H9 (cell line): ENCODE data around the gene MAP7. TPM values are rescaled to one million over a fixed set of nuclear protein-coding genes. Genes with fewer than 3 reads are reported as not detected.

Experiments
- DNase-seq: peaks from one replicate; pipeline ENCODE4 v3.0.0-alpha.2; 2017
- H2AFZ ChIP-seq: one replicate; pipeline ENCODE4 v1.6.1; 2013; ENCODE audit warnings: mild to moderate bottlenecking, low read length, control low read depth, moderate library complexity
- H2AK5ac ChIP-seq: 2 replicates; pipeline ENCODE4 v1.6.1; 2013; ENCODE audit warnings: low read length, control low read depth, mixed read lengths; ENCODE audit not compliant: insufficient read length
- H2BK120ac ChIP-seq: one replicate; pipeline ENCODE4 v1.6.1; 2013; ENCODE audit warnings: low read depth, mild to moderate bottlenecking, low read length, control low read depth, inconsistent platforms; ENCODE audit not compliant: poor library complexity, severe bottlenecking
- H2BK12ac ChIP-seq: 2 replicates; pipeline ENCODE4 v1.6.1; 2013; ENCODE audit warnings: low read length, control low read depth, mixed read lengths, low read depth; ENCODE audit not compliant: insufficient read length
- H2BK15ac ChIP-seq: 2 replicates; pipeline ENCODE4 v1.6.1; 2013; ENCODE audit warnings: low read depth, low read length, control low read depth
- H2BK20ac ChIP-seq: one replicate; pipeline ENCODE4 v1.6.1; 2013; ENCODE audit warnings: low read depth, mild to moderate bottlenecking, low read length, control low read depth, inconsistent platforms; ENCODE audit not compliant: poor library complexity, severe bottlenecking
- H2BK5ac ChIP-seq: 2 replicates; pipeline ENCODE4 v1.6.1; 2013; ENCODE audit warnings: low read length, control low read depth, mixed read lengths; ENCODE audit not compliant: insufficient read length
- H3K14ac ChIP-seq: 2 replicates; pipeline ENCODE4 v1.6.1; 2013; ENCODE audit warnings: low read length, control low read depth; ENCODE audit not compliant: insufficient read depth
- H3K18ac ChIP-seq: 2 replicates; pipeline ENCODE4 v1.6.1; 2013; ENCODE audit warnings: low read depth, mild to moderate bottlenecking, mixed read lengths, low read length, control low read depth; ENCODE audit not compliant: insufficient read length
- H3K23ac ChIP-seq: 2 replicates; pipeline ENCODE4 v1.6.1; 2013; ENCODE audit warnings: low read length, control low read depth, mixed read lengths, low read depth; ENCODE audit not compliant: insufficient read length
- H3K23me2 ChIP-seq: 2 replicates; pipeline ENCODE4 v1.6.1; 2013; ENCODE audit warnings: low read depth, mild to moderate bottlenecking, mixed read lengths, low read length, control low read depth; ENCODE audit not compliant: insufficient read length, poor library complexity, severe bottlenecking
- H3K27ac ChIP-seq: 2 replicates; pipeline ENCODE4 v1.5.1; 2013; ENCODE audit warnings: low read length, control low read depth, mixed read lengths, low read depth; ENCODE audit not compliant: insufficient read length
- H3K27me3 ChIP-seq: 2 replicates; pipeline ENCODE4 v1.6.1; 2013; ENCODE audit warnings: low read length, control low read depth, inconsistent platforms; ENCODE audit not compliant: insufficient read depth
- H3K4ac ChIP-seq: 2 replicates; pipeline ENCODE4 v1.6.1; 2013; ENCODE audit warnings: low read depth, mild to moderate bottlenecking, control low read depth, inconsistent platforms, low read length, moderate library complexity
- H3K4me1 ChIP-seq: 2 replicates; pipeline ENCODE4 v1.6.1; 2013; ENCODE audit warnings: low read length, control low read depth, inconsistent platforms; ENCODE audit not compliant: insufficient read depth
- H3K4me2 ChIP-seq: 2 replicates; pipeline ENCODE4 v1.6.1; 2013; ENCODE audit warnings: low read length, control low read depth, mixed read lengths; ENCODE audit not compliant: insufficient read length, insufficient read depth
- H3K56ac ChIP-seq: 2 replicates; pipeline ENCODE4 v1.6.1; 2013; ENCODE audit warnings: low read depth, mild to moderate bottlenecking, mixed read lengths, low read length, control low read depth; ENCODE audit not compliant: insufficient read length
- H3K79me1 ChIP-seq: 2 replicates; pipeline ENCODE4 v1.6.1; 2013; ENCODE audit warnings: low read depth, mild to moderate bottlenecking, moderate library complexity, low read length, control low read depth, inconsistent platforms; ENCODE audit not compliant: insufficient read depth, poor library complexity, severe bottlenecking
- H3K79me2 ChIP-seq: 2 replicates; pipeline ENCODE4 v1.6.1; 2013; ENCODE audit warnings: low read length, control low read depth, inconsistent platforms; ENCODE audit not compliant: insufficient read depth
- H3K9ac ChIP-seq: 2 replicates; pipeline ENCODE4 v1.6.1; 2013; ENCODE audit warnings: low read length, control low read depth, mixed read lengths; ENCODE audit not compliant: insufficient read length; ENCODE audit errors: extremely low read depth
- H3K9me3 ChIP-seq: one replicate; pipeline ENCODE4 v1.6.1; 2013; ENCODE audit warnings: low read depth, low read length, inconsistent platforms; ENCODE audit not compliant: control insufficient read depth
- H3T11ph ChIP-seq: one replicate; pipeline ENCODE4 v1.6.1; 2013; ENCODE audit warnings: mild to moderate bottlenecking, low read length, control low read depth, inconsistent platforms
- H4K20me1 ChIP-seq: one replicate; pipeline ENCODE4 v1.6.1; 2013; ENCODE audit not compliant: control insufficient read depth, insufficient read length, insufficient read depth
- H4K5ac ChIP-seq: 2 replicates; pipeline ENCODE4 v1.6.1; 2013; ENCODE audit warnings: low read depth, mild to moderate bottlenecking, mixed read lengths, low read length, control low read depth; ENCODE audit not compliant: insufficient read length
- H4K8ac ChIP-seq: replicated peaks from 2 replicates; pipeline ENCODE4 v1.6.1; 2013; ENCODE audit warnings: low read length, control low read depth, mixed read lengths, low read depth; ENCODE audit not compliant: insufficient read length
- H4K91ac ChIP-seq: 2 replicates; pipeline ENCODE4 v1.6.1; 2013; ENCODE audit warnings: low read depth, mild to moderate bottlenecking, moderate library complexity, mixed read lengths, low read length, control low read depth; ENCODE audit not compliant: insufficient read length
- H3K27ac Mint-ChIP-seq, 3 experiments: 2 replicates in 2 of 3; 3 replicates in 1 of 3; pipeline ENCODE4 v1.8.0; 2020 to 2021; ENCODE audit warnings: mixed read lengths in 3 of 3, mild to moderate bottlenecking in 1 of 3, moderate library complexity in 1 of 3
- H3K27me3 Mint-ChIP-seq: 2 replicates; pipeline ENCODE4 v1.8.0; 2021; ENCODE audit warnings: low read depth, mild to moderate bottlenecking, moderate library complexity, mixed read lengths
- H3K36me3 Mint-ChIP-seq, 3 experiments: 2 replicates in 2 of 3; 3 replicates in 1 of 3; pipeline ENCODE4 v1.8.0; 2020 to 2021; ENCODE audit warnings: low read depth in 3 of 3, mixed read lengths in 3 of 3; ENCODE audit not compliant: insufficient read depth in 1 of 3
- H3K4me1 Mint-ChIP-seq, 2 experiments: 2 replicates each; pipeline ENCODE4 v1.8.0; 2020; ENCODE audit warnings: mixed read lengths in 2 of 2
- H3K4me3 Mint-ChIP-seq, 2 experiments: 2 replicates in 1 of 2; 3 replicates in 1 of 2; pipeline ENCODE4 v1.8.0; 2020 to 2021; ENCODE audit warnings: mild to moderate bottlenecking in 2 of 2, mixed read lengths in 2 of 2, moderate library complexity in 1 of 2
- H3K9me3 Mint-ChIP-seq, 2 experiments: 2 replicates in 1 of 2; 3 replicates in 1 of 2; pipeline ENCODE4 v1.8.0; 2020; ENCODE audit warnings: mild to moderate bottlenecking in 2 of 2, mixed read lengths in 2 of 2, moderate library complexity in 1 of 2
- WGBS: extraction: QIAGEN DNeasy Blood & Tissue Kit; methylation state at CpG from one replicate; pipeline ENCODE4 v1.1.7; 2013; ENCODE audit warnings: missing lambda C conversion rate, low lambda C conversion rate, mixed read lengths; ENCODE audit not compliant: insufficient read length; ENCODE audit errors: extremely low coverage; 5-methylcytosine and 5-hydroxymethylcytosine counted together
- total RNA-seq: library from RNA; stranded (reverse); gene quantifications from 2 replicates; pipeline ENCODE4 v1.2.1, GENCODE V29; 2021
- TF ChIP-seq, protein P1 (sequence below): fragments of 200-600 bp; sonication (generic); conservative IDR thresholded peaks from 3 replicates; pipeline ENCODE4 v1.8.0; 2021; ENCODE audit warnings: antibody characterized with exemption, mild to moderate bottlenecking

Gene MAP7
- total RNA-seq, 1 experiment from 2014 or later = 51.1 TPM

- Mint-ChIP-seq H3K27me3 (no peaks in the 10 kb centered on the region), H3K36me3 (peaks cover 28 to 66% (median 50%) of the 10 kb centered on the region in 3 experiments; a peak in 6 of 7 replicates), H3K4me3 (no peak overlapping the region), H3K4me1 (no peaks in the 10 kb centered on the region), H3K9me3 (no peaks in the 10 kb centered on the region), H3K27ac (no peak overlapping the region)
- Histone ChIP-seq H3K9ac (no peak overlapping the region), H3K56ac (no peak overlapping the region), H2BK12ac (no peak overlapping the region), H3K23ac (no peak overlapping the region), H3K27ac (no peak overlapping the region), H3K23me2 (peaks cover 3% of the 10 kb centered on the region), H3K9me3 (no peaks in the 10 kb centered on the region), H4K20me1 (no peaks in the 10 kb centered on the region), H3K4me1 (no peaks in the 10 kb centered on the region), H4K8ac (no peak overlapping the region), H4K5ac (no peak overlapping the region), H3K79me2 (no peaks in the 10 kb centered on the region), H3K4me2 (no peak overlapping the region), H2BK120ac (no peak overlapping the region), H2BK15ac (no peak overlapping the region), H3K14ac (no peak overlapping the region), H3T11ph (no peak overlapping the region), H4K91ac (no peak overlapping the region), H3K27me3 (no peaks in the 10 kb centered on the region), H2AFZ (no peak overlapping the region), H3K18ac (no peak overlapping the region), H3K79me1 (no peaks in the 10 kb centered on the region), H2BK20ac (no peak overlapping the region), H2AK5ac (no peak overlapping the region), H3K4ac (no peak overlapping the region), H2BK5ac (no peak overlapping the region)
- no peak for DNase-seq
- WGBS = no CpG with 5 or more reads among the region's 2 CpGs
- TF ChIP-seq, protein P1, sequence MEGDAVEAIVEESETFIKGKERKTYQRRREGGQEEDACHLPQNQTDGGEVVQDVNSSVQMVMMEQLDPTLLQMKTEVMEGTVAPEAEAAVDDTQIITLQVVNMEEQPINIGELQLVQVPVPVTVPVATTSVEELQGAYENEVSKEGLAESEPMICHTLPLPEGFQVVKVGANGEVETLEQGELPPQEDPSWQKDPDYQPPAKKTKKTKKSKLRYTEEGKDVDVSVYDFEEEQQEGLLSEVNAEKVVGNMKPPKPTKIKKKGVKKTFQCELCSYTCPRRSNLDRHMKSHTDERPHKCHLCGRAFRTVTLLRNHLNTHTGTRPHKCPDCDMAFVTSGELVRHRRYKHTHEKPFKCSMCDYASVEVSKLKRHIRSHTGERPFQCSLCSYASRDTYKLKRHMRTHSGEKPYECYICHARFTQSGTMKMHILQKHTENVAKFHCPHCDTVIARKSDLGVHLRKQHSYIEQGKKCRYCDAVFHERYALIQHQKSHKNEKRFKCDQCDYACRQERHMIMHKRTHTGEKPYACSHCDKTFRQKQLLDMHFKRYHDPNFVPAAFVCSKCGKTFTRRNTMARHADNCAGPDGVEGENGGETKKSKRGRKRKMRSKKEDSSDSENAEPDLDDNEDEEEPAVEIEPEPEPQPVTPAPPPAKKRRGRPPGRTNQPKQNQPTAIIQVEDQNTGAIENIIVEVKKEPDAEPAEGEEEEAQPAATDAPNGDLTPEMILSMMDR = no peak
Observed at GRCh38 chr6:136361787-136362186, 188.4 kb downstream of the MAP7 start.
